Erythroblast (primary cell): ENCODE results near the gene NPHP4.

Source experiments
- GATA1 ChIP-seq: IDR thresholded peaks from 2 replicates; pipeline ENCODE4 v1.6.1; 2011; ENCODE audit warnings: low read depth, mild to moderate bottlenecking, control low read depth, low read length, moderate library complexity
- POLR2A ChIP-seq: IDR thresholded peaks from 2 replicates; pipeline ENCODE4 v1.6.1; 2011; ENCODE audit warnings: mild to moderate bottlenecking, low read length

DNA sequence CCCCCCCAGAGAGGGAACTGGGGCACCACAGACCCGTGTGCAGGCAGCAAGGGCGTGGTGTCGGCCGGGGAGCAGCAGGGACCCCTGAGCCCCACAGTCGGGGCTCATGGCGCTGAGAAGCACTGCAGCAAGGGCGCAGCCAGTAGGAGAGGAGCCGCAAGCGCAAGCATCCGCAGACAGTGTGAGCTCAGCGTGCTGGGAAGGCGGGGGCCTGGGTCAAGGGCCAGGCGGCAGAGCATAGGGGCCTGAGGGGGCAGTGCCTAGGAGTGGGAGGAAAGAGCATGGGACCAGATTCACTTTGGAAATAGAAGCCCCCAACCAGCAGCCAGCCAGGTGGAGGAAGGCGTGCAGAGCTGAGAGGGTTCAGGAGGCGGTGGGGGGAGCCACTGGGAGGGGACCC, 46.8 kb upstream of the NPHP4 start:
- no peak for TF ChIP-seq POLR2A
- TF ChIP-seq GATA1: no peak
